Endothelial cell of umbilical vein (primary cell): ENCODE results near the gene TBC1D9B. TPM values are rescaled to one million over a fixed set of nuclear protein-coding genes. Genes with fewer than 3 reads are reported as not detected.

ENCODE experiments used
- BruUV-seq: library from RNA; stranded (reverse); fragments of 400-500 nt; replicated peaks from 2 replicates; lab custom pipeline; 2021; lab: Mats Ljungman, UMichigan
- CTCF ChIA-PET: fragments of 300-600, 350-600 bp; sonication (Branson Sonifier 250); formaldehyde crosslinking; loops from one replicate; lab custom pipeline; 2021; ENCODE audit warnings: antibody characterized with exemption, inconsistent platforms; lab: Charles Lee
- POLR2A ChIA-PET: fragments of 300-600, 350-600 bp; sonication (Branson Sonifier 250); formaldehyde crosslinking; loops from one replicate; lab custom pipeline; 2021; ENCODE audit warnings: antibody characterized with exemption, inconsistent platforms; lab: Charles Lee
- DNase-seq: peaks from one replicate; pipeline ENCODE4 v3.0.0-alpha.2; 2011; ENCODE audit warnings: low read depth, low spot score
- FAIRE-seq: peaks from 2 replicates; lab custom pipeline; 2011; peaks lifted over from hg19 to GRCh38; lab: Jason Lieb, UNC
- H2AFZ ChIP-seq: 2 replicates; pipeline ENCODE4 v1.6.0; 2012; ENCODE audit warnings: low read depth, low read length, control low read depth, inconsistent platforms
- H3K27ac ChIP-seq: 2 replicates; pipeline ENCODE4 v1.5.1; 2011; ENCODE audit warnings: low read depth, mild to moderate bottlenecking, control low read depth, low read length, moderate library complexity; ENCODE audit not compliant: insufficient read depth
- H3K27me3 ChIP-seq, 2 experiments: 2 replicates each; pipeline versions ENCODE4 v1.6.0 to v1.6.1; 2011; ENCODE audit warnings: low read length in 2 of 2, mixed read lengths in 1 of 2; ENCODE audit not compliant: control insufficient read depth in 2 of 2, insufficient read depth in 2 of 2
- H3K36me3 ChIP-seq, 2 experiments: 2 replicates in 1 of 2; 3 replicates in 1 of 2; pipeline ENCODE4 v1.5.1; 2011; ENCODE audit warnings: low read length in 2 of 2, mild to moderate bottlenecking in 1 of 2, moderate library complexity in 1 of 2; ENCODE audit not compliant: control insufficient read depth in 2 of 2, insufficient read depth in 2 of 2; ENCODE audit errors: extremely low read depth in 1 of 2
- H3K4me1 ChIP-seq: 3 replicates; pipeline ENCODE4 v1.5.1; 2011; ENCODE audit warnings: mild to moderate bottlenecking, low read length; ENCODE audit not compliant: control insufficient read depth, insufficient read depth; ENCODE audit errors: extremely low read depth
- H3K4me2 ChIP-seq: 2 replicates; pipeline ENCODE4 v1.6.1; 2011; ENCODE audit warnings: low read length, control low read depth, mixed read lengths; ENCODE audit not compliant: insufficient read depth
- H3K4me3 ChIP-seq, 3 experiments: fragments of 200-600 bp in 1 of 3; sonication (generic), shearing (Covaris generic) in 1 of 3; replicated peaks in 1 of 3; 2 replicates each; pipeline ENCODE4 v1.5.1; 2011 to 2016; ENCODE audit warnings: control low read depth in 3 of 3, low read length in 3 of 3, mild to moderate bottlenecking in 2 of 3, inconsistent platforms in 1 of 3, low read depth in 1 of 3, moderate library complexity in 1 of 3; ENCODE audit not compliant: insufficient read depth in 1 of 3
- H3K79me2 ChIP-seq: 2 replicates; pipeline ENCODE4 v1.6.0; 2012; ENCODE audit warnings: low read length, inconsistent platforms; ENCODE audit not compliant: control insufficient read depth, insufficient read depth
- H3K9ac ChIP-seq: replicated peaks from 2 replicates; pipeline ENCODE3; 2011; ENCODE audit warnings: low read length, control low read depth; ENCODE audit not compliant: insufficient read depth; ENCODE audit errors: extremely low read depth
- H3K9me1 ChIP-seq: replicated peaks from 3 replicates; pipeline ENCODE4 v1.6.0; 2011; ENCODE audit warnings: mild to moderate bottlenecking, low read length; ENCODE audit not compliant: control insufficient read depth, insufficient read depth; ENCODE audit errors: extremely low read depth
- H3K9me3 ChIP-seq: replicated peaks from 2 replicates; pipeline ENCODE4 v1.5.1; 2012; ENCODE audit warnings: low read length, inconsistent platforms; ENCODE audit not compliant: control insufficient read depth, insufficient read depth
- H4K20me1 ChIP-seq: replicated peaks from 2 replicates; pipeline ENCODE3; 2011; ENCODE audit warnings: mild to moderate bottlenecking, low read length; ENCODE audit not compliant: control insufficient read depth, insufficient read depth; ENCODE audit errors: extremely low read depth
- EZH2 ChIP-seq: IDR thresholded peaks from 2 replicates; pipeline ENCODE4 v1.6.1; 2012; ENCODE audit warnings: borderline replicate concordance, low read depth, mild to moderate bottlenecking, moderate library complexity, low read length, inconsistent platforms; ENCODE audit not compliant: severe bottlenecking
- FOS ChIP-seq: IDR thresholded peaks from 2 replicates; pipeline ENCODE4 v1.6.1; 2011; ENCODE audit warnings: mild to moderate bottlenecking, low read length, moderate library complexity, borderline replicate concordance; ENCODE audit not compliant: insufficient read depth
- GATA2 ChIP-seq: IDR thresholded peaks from 2 replicates; pipeline ENCODE4 v1.7.0; 2011; ENCODE audit warnings: low read depth, mild to moderate bottlenecking, moderate library complexity, mixed read lengths, low read length; ENCODE audit not compliant: insufficient read length, insufficient read depth
- JUN ChIP-seq: IDR thresholded peaks from 2 replicates; pipeline ENCODE4 v1.6.1; 2011; ENCODE audit warnings: borderline replicate concordance, low read depth; ENCODE audit not compliant: insufficient read length, insufficient read depth
- MYC ChIP-seq: IDR thresholded peaks from one replicate; pipeline ENCODE4 v1.6.1; 2011; ENCODE audit warnings: mild to moderate bottlenecking, low read depth, low read length
- POLR2A ChIP-seq: IDR thresholded peaks from 2 replicates; pipeline ENCODE4 v1.6.1; 2012; ENCODE audit warnings: low read depth, mild to moderate bottlenecking, control low read depth, low read length
- POLR2AphosphoS5 ChIP-seq: IDR thresholded peaks from 2 replicates; pipeline ENCODE4 v1.6.1; 2012; ENCODE audit warnings: low read depth, mild to moderate bottlenecking, control low read depth, low read length, moderate library complexity; ENCODE audit not compliant: insufficient read depth
- dilution Hi-C: fragments of 300-500 bp; cut with MboI; formaldehyde crosslinking; loops from one replicate; pipeline ENCODE4 v1.15.0; 2019; ENCODE audit warnings: low sequenced_read_pairs; ENCODE audit not compliant: extremely low pct_ligation_motif_present
- intact Hi-C: fragments of 100-400 bp; cut with micrococcal nuclease; formaldehyde crosslinking; loops from one replicate; pipeline ENCODE4 v1.10.0; 2022
- polyA plus RNA-seq, 4 experiments: library from polyadenylated mRNA; depleted of rRNA in 3 of 4; stranded (reverse) in 3 of 4; unstranded in 1 of 4; fragments of >200 nt; gene quantifications; 2 replicates each; pipeline versions ENCODE4 v1.2.1 to v1.2.3, GENCODE V29; 2011 to 2012; ENCODE audit warnings: missing spikeins in 1 of 4
- total RNA-seq: library from RNA; stranded (reverse); gene quantifications from 2 replicates; pipeline ENCODE4 v1.2.3, GENCODE V29; 2021
- TF ChIP-seq, protein P1 (sequence below): IDR thresholded peaks from 2 replicates; pipeline ENCODE4 v1.6.1; 2011; ENCODE audit not compliant: insufficient read depth, insufficient read length

Gene TBC1D9B
- total and polyA plus RNA-seq, 2 donors (not counting 3 experiments of a cell fraction or from before 2014, with no cell fraction given), result 82.8 to 150 TPM

DNA sequence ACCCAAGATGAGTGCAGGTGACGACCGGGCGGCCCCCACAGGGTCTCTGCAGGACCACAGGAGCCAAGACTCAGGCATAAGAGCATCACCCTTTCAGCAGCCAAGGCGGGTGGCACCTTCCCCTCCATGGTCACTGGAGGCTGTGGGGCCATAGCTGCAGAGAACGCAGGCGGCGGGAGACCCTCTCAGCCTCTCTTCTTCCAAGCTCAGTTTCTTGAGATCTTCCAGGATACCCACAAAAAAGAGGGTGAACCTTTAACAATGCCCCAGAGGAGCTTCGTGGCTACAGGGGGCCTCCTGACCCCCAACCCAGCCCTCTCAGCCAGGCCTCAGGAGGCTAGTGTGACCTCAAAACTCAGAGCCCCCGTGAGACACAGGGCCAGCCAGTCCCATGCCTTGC lies 5.8 kb upstream of the TBC1D9B start:
- H3K9me3 ChIP-seq, result no peaks in the 10 kb centered on the region
- FAIRE-seq, result no peak
- no peak overlapping the region for H3K27ac ChIP-seq
- H2AFZ ChIP-seq, result no peak overlapping the region
- H3K9ac ChIP-seq, result no peak overlapping the region
- no peaks in the 10 kb centered on the region for H3K9me1 ChIP-seq
- ChIA-PET CTCF (no interaction called here), POLR2A (no interaction called here)
- no peak overlapping the region for H3K4me2 ChIP-seq
- no peaks in the 10 kb centered on the region for H3K79me2 ChIP-seq
- intact Hi-C loops (no loop called here), dilution Hi-C loops (no loop called here)
- no peaks in the 10 kb centered on the region for H3K36me3 ChIP-seq
- H4K20me1 ChIP-seq, result no peaks in the 10 kb centered on the region
- H3K4me1 ChIP-seq, result no peaks in the 10 kb centered on the region
- peaks cover 0 to 2% of the 10 kb centered on the region in 2 experiments for H3K27me3 ChIP-seq
- no peak for DNase-seq
- TF ChIP-seq POLR2A (no peak), FOS (no peak), JUN (no peak), POLR2AphosphoS5 (no peak), GATA2 (no peak), EZH2 (no peak)
- TF ChIP-seq, protein P1, sequence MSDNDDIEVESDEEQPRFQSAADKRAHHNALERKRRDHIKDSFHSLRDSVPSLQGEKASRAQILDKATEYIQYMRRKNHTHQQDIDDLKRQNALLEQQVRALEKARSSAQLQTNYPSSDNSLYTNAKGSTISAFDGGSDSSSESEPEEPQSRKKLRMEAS, result no peak
- no peak overlapping the region for H3K4me3 ChIP-seq
- no TSS peak for BruUV-seq

DNA sequence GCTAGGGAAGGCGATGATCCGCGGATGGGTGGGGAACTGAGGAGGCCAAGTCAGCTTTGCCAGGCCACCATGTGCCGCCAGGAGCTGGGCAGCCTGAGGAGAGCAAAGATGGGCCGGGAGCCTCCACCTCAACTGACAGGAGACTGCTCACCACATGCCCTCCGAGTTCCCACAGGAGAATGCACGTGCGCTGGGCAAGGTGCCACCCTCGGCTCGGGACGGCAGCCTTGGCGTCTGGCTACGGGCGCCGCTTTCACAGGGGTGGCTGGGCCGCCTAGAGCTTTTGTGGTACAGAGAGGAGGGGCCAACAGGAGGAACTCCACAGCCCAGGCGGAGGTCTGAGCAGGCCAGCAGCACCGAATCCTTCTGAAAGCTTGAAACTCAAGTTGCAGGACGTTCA lies 5.3 kb upstream of the TBC1D9B start:
- Histone ChIP-seq H3K4me1 (peaks cover 3% of the 10 kb centered on the region), H3K9ac (no peak overlapping the region), H3K9me1 (no peaks in the 10 kb centered on the region), H3K36me3 (no peaks in the 10 kb centered on the region), H3K79me2 (no peaks in the 10 kb centered on the region), H3K4me2 (no peak overlapping the region), H3K27me3 (peaks cover 0 to 2% of the 10 kb centered on the region in 2 experiments), H3K27ac (no peak overlapping the region), H3K4me3 (no peak overlapping the region), H4K20me1 (no peaks in the 10 kb centered on the region), H3K9me3 (no peaks in the 10 kb centered on the region), H2AFZ (no peak overlapping the region)
- ChIA-PET CTCF (interaction anchor here (1.9 kb wide), 1 partner anchor 179 kb away, joined by 7 read pairs; no protein-coding TSS in a partner anchor), POLR2A (no interaction called here)
- no peak for TF ChIP-seq EZH2
- TF ChIP-seq MYC, result no peak
- no peak for TF ChIP-seq POLR2A
- no peak for TF ChIP-seq FOS
- TF ChIP-seq JUN, result no peak
- TF ChIP-seq GATA2, result no peak
- FAIRE-seq (no peak), DNase-seq (no peak)
- dilution Hi-C loops (no loop called here), intact Hi-C loops (no loop called here)
- no TSS peak for BruUV-seq
